ENCODE data around the gene LMTK3. TPM values are rescaled to one million over a fixed set of nuclear protein-coding genes. Genes with fewer than 3 reads are reported as not detected.
A peak's percentile ranks its signal among the peaks of the same experiment; 100 is the strongest.

The LMTK3 gene
- total and polyA plus RNA-seq, 9 of the 15 experiments (the other 6 are each of a cell fraction or from before 2014, with no cell fraction given) = 0.35 to 12.3 (median 2.0) TPM; not detected in 2

DNA sequence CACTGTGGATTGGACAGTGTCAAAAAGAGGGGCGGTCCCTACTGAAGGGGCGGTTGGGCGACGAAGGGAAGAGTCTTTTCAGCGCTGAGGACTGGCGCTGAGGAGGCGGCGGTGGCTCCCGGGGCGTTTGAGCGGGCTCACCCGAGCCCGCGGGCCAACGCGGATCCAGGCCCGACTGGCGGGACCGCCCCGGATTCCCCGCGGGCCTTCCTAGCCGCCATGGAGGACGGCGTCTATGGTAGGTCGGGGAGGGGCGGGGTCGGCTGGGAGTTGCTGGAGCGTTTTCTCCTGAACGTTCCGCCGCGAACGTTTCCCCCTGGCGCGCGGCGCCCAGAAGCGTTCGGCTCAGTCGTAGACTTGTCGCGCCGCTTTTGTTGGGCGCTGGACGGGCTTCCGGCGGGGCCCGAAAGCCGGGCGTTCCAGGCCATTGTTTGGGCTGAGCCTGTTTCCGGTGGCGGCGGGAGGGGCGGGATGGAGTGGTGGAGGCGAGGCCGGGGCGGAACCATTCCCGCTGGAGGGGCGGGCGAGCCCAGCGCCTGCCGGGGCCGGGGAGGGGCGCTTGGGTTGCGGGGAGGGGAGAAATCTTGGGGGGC, 42.2 kb downstream of the LMTK3 start, which contains the start of gene CYTH2 (continued):
- TF ChIP-seq, protein P1, sequence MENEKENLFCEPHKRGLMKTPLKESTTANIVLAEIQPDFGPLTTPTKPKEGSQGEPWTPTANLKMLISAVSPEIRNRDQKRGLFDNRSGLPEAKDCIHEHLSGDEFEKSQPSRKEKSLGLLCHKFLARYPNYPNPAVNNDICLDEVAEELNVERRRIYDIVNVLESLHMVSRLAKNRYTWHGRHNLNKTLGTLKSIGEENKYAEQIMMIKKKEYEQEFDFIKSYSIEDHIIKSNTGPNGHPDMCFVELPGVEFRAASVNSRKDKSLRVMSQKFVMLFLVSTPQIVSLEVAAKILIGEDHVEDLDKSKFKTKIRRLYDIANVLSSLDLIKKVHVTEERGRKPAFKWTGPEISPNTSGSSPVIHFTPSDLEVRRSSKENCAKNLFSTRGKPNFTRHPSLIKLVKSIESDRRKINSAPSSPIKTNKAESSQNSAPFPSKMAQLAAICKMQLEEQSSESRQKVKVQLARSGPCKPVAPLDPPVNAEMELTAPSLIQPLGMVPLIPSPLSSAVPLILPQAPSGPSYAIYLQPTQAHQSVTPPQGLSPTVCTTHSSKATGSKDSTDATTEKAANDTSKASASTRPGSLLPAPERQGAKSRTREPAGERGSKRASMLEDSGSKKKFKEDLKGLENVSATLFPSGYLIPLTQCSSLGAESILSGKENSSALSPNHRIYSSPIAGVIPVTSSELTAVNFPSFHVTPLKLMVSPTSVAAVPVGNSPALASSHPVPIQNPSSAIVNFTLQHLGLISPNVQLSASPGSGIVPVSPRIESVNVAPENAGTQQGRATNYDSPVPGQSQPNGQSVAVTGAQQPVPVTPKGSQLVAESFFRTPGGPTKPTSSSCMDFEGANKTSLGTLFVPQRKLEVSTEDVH (IDR thresholded peaks at IDR 0.05; ENCODE audit: low read depth, partially characterized antibody) = no peak
- TF ChIP-seq CBX1 (IDR thresholded peaks at IDR 0.05; ENCODE audit: low read depth) (peak; percentile 91), PREB (CRISPR knock-in tag; IDR thresholded peaks at IDR 0.05) (0 out of 2 replicates have a peak, but pooled peaks have one; percentile 28), ZFPM2 (CRISPR knock-in tag; IDR thresholded peaks at IDR 0.05) (no peak), CTBP1 (IDR thresholded peaks at IDR 0.05; ENCODE audit: borderline replicate concordance) (0 out of 2 replicates have a peak, but pooled peaks have one; percentile 18), SRSF1 (IDR thresholded peaks at IDR 0.05; ENCODE audit: low read depth, low read length) (no peak; the same call in 1 of the 2 replicates), ZNF311 (CRISPR knock-in tag; IDR thresholded peaks at IDR 0.05) (0 out of 2 replicates have a peak, but pooled peaks have one; percentile 57), PHF21A (IDR thresholded peaks at IDR 0.05; ENCODE audit: borderline replicate concordance, low read depth) (no peak), ARID4B (CRISPR knock-in tag; IDR thresholded peaks at IDR 0.05) (peak; percentile 79), TAL1 (IDR thresholded peaks at IDR 0.05) (no peak)
- TF ChIP-seq, protein P2, sequence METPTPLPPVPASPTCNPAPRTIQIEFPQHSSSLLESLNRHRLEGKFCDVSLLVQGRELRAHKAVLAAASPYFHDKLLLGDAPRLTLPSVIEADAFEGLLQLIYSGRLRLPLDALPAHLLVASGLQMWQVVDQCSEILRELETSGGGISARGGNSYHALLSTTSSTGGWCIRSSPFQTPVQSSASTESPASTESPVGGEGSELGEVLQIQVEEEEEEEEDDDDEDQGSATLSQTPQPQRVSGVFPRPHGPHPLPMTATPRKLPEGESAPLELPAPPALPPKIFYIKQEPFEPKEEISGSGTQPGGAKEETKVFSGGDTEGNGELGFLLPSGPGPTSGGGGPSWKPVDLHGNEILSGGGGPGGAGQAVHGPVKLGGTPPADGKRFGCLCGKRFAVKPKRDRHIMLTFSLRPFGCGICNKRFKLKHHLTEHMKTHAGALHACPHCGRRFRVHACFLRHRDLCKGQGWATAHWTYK (CRISPR knock-in tag; IDR thresholded peaks at IDR 0.05) = peak; percentile 89
- TF ChIP-seq, protein P3, sequence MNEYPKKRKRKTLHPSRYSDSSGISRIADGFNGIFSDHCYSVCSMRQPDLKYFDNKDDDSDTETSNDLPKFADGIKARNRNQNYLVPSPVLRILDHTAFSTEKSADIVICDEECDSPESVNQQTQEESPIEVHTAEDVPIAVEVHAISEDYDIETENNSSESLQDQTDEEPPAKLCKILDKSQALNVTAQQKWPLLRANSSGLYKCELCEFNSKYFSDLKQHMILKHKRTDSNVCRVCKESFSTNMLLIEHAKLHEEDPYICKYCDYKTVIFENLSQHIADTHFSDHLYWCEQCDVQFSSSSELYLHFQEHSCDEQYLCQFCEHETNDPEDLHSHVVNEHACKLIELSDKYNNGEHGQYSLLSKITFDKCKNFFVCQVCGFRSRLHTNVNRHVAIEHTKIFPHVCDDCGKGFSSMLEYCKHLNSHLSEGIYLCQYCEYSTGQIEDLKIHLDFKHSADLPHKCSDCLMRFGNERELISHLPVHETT (CRISPR knock-in tag; conservative IDR thresholded peaks at IDR 0.05 in 1 of 2, IDR thresholded peaks at IDR 0.05 in 1 of 2) = peak in 1 of 2 experiments; percentile 92; a peak in 2 of 4 replicates
- TF ChIP-seq, protein P4, sequence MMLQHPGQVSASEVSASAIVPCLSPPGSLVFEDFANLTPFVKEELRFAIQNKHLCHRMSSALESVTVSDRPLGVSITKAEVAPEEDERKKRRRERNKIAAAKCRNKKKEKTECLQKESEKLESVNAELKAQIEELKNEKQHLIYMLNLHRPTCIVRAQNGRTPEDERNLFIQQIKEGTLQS (IDR thresholded peaks at IDR 0.05) = no peak
- TF ChIP-seq, protein P4 (CRISPR knock-in tag; conservative IDR thresholded peaks at IDR 0.05) = 0 out of 2 replicates have a peak, but pooled peaks have one; percentile 25
